WTC11 (cell line): ENCODE data around the gene HAPLN3. TPM values are rescaled to one million over a fixed set of nuclear protein-coding genes. Genes with fewer than 3 reads are reported as not detected.

Source experiments
- ATAC-seq: fragments of 200-7000 bp; cut with Tn5 transposase; 2 replicates; pipeline ENCODE4 v1.10.0; 2021; ENCODE audit warnings: mild to moderate bottlenecking, moderate library complexity
- CTCF ChIA-PET: fragments of 300-600 bp; sonication (Branson Sonifier 250); formaldehyde crosslinking; loops from one replicate; lab custom pipeline; 2021; ENCODE audit warnings: antibody characterized with exemption; lab: Charles Lee
- POLR2A ChIA-PET: fragments of 350-600 bp; sonication (Branson Sonifier 250); formaldehyde crosslinking; loops from one replicate; lab custom pipeline; 2021; ENCODE audit warnings: antibody characterized with exemption; lab: Charles Lee
- DNase-seq: peaks from one replicate; pipeline ENCODE4 v3.0.0; 2021; ENCODE audit warnings: low spot score
- H3K27ac Mint-ChIP-seq: 2 replicates; pipeline ENCODE4 v1.8.0; 2021; ENCODE audit warnings: mixed read lengths
- H3K27me3 Mint-ChIP-seq: 2 replicates; pipeline ENCODE4 v1.8.0; 2021; ENCODE audit warnings: low read depth, mild to moderate bottlenecking, moderate library complexity, mixed read lengths
- H3K36me3 Mint-ChIP-seq: 2 replicates; pipeline ENCODE4 v1.8.0; 2021; ENCODE audit warnings: mixed read lengths
- H3K4me1 Mint-ChIP-seq: 2 replicates; pipeline ENCODE4 v1.8.0; 2022; ENCODE audit warnings: mixed read lengths
- H3K4me3 Mint-ChIP-seq: 2 replicates; pipeline ENCODE4 v1.8.0; 2021; ENCODE audit warnings: mild to moderate bottlenecking, moderate library complexity, mixed read lengths
- H3K9me3 Mint-ChIP-seq: 2 replicates; pipeline ENCODE4 v1.8.0; 2021; ENCODE audit warnings: mixed read lengths
- HMGA2 ChIP-seq: fragments of 250-450 bp; sonication (Bioruptor Pico); IDR thresholded peaks from 2 replicates; pipeline ENCODE4 v1.4.0; 2021; ENCODE audit warnings: mild to moderate bottlenecking, moderate library complexity
- NFATC4 ChIP-seq: fragments of 250-450 bp; sonication (Bioruptor Pico); IDR thresholded peaks from 2 replicates; pipeline ENCODE4 v1.9.0; 2021; ENCODE audit warnings: mild to moderate bottlenecking
- NFE2L1 ChIP-seq: sonication (generic); formaldehyde crosslinking; IDR thresholded peaks from 2 replicates; pipeline ENCODE4 v1.8.1; 2023; ENCODE audit warnings: missing genetic modification reagents
- NFYB ChIP-seq: sonication (generic); formaldehyde crosslinking; conservative IDR thresholded peaks from 2 replicates; pipeline ENCODE4 v1.8.0; 2022; ENCODE audit warnings: low read depth, missing genetic modification reagents
- ZBTB21 ChIP-seq: sonication (generic); formaldehyde crosslinking; IDR thresholded peaks from 2 replicates; pipeline ENCODE4 v1.8.1; 2023; ENCODE audit warnings: mild to moderate bottlenecking, missing genetic modification reagents, borderline replicate concordance
- ZNF219 ChIP-seq: sonication (generic); formaldehyde crosslinking; IDR thresholded peaks from 2 replicates; pipeline ENCODE4 v1.8.0; 2023; ENCODE audit warnings: missing genetic modification reagents, mild to moderate bottlenecking, borderline replicate concordance
- total RNA-seq: library from RNA; stranded (reverse); gene quantifications from 3 replicates; pipeline ENCODE4 v1.2.3, GENCODE V29; 2021
- TF ChIP-seq, protein P1 (sequence below): fragments of 200-600 bp; IDR thresholded peaks from 2 replicates; pipeline ENCODE4 v1.8.0; 2022; ENCODE audit warnings: antibody characterized with exemption
- TF ChIP-seq, protein P2 (sequence below): sonication (generic); formaldehyde crosslinking; IDR thresholded peaks from 2 replicates; pipeline ENCODE4 v1.8.1; 2023; ENCODE audit warnings: mild to moderate bottlenecking, missing genetic modification reagents, moderate library complexity
- TF ChIP-seq, protein P3 (sequence below): sonication (generic); formaldehyde crosslinking; IDR thresholded peaks from 2 replicates; pipeline ENCODE4 v1.8.1; 2022; ENCODE audit warnings: mild to moderate bottlenecking, missing genetic modification reagents, moderate library complexity, borderline replicate concordance
- TF ChIP-seq, protein P4 (sequence below): sonication (generic); formaldehyde crosslinking; IDR thresholded peaks from 2 replicates; pipeline ENCODE4 v1.8.1; 2022; ENCODE audit warnings: missing genetic modification reagents, borderline replicate concordance
- TF ChIP-seq, protein P5 (sequence below): sonication (generic); formaldehyde crosslinking; IDR thresholded peaks from 2 replicates; pipeline ENCODE4 v1.8.1; 2022; ENCODE audit warnings: low read depth, missing genetic modification reagents, borderline replicate concordance

Gene HAPLN3
- total RNA-seq, 1 experiment from 2014 or later = 50.6 TPM

DNA sequence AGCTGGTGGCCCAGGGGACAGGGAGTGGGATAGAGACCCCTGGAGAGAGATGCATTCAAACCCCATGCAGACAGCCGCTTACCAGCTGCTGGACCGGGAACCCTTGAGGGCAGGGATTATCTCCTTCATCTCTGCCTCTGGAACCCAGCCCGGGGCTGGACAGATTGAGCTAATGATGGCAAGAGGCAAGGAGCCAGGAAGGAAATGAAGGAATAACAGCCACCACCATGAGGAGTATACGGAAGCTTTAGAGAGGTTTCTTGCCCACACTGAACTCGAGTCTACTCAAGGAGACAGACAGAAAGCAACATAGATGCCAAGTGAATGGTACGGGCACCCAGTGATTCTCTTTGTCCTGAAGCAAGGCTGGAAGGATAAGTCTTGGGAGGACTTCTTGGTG, 23.2 kb downstream of the HAPLN3 start:
- ChIA-PET CTCF (interaction anchor here (0.7 to 2.0 kb wide), 5 partner anchors 216 to 335 kb away, joined by 3 to 5 read pairs (median 4); partner anchors contain the start of gene ABHD2), POLR2A (no interaction called here)
- H3K4me3 Mint-ChIP-seq = no peak overlapping the region
- H3K9me3 Mint-ChIP-seq = peaks cover 19% of the 10 kb centered on the region
- TF ChIP-seq, protein P1, sequence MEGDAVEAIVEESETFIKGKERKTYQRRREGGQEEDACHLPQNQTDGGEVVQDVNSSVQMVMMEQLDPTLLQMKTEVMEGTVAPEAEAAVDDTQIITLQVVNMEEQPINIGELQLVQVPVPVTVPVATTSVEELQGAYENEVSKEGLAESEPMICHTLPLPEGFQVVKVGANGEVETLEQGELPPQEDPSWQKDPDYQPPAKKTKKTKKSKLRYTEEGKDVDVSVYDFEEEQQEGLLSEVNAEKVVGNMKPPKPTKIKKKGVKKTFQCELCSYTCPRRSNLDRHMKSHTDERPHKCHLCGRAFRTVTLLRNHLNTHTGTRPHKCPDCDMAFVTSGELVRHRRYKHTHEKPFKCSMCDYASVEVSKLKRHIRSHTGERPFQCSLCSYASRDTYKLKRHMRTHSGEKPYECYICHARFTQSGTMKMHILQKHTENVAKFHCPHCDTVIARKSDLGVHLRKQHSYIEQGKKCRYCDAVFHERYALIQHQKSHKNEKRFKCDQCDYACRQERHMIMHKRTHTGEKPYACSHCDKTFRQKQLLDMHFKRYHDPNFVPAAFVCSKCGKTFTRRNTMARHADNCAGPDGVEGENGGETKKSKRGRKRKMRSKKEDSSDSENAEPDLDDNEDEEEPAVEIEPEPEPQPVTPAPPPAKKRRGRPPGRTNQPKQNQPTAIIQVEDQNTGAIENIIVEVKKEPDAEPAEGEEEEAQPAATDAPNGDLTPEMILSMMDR = no peak
- TF ChIP-seq, protein P2, sequence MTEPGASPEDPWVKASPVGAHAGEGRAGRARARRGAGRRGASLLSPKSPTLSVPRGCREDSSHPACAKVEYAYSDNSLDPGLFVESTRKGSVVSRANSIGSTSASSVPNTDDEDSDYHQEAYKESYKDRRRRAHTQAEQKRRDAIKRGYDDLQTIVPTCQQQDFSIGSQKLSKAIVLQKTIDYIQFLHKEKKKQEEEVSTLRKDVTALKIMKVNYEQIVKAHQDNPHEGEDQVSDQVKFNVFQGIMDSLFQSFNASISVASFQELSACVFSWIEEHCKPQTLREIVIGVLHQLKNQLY (CRISPR knock-in tag) = no peak
- TF ChIP-seq, protein P3, sequence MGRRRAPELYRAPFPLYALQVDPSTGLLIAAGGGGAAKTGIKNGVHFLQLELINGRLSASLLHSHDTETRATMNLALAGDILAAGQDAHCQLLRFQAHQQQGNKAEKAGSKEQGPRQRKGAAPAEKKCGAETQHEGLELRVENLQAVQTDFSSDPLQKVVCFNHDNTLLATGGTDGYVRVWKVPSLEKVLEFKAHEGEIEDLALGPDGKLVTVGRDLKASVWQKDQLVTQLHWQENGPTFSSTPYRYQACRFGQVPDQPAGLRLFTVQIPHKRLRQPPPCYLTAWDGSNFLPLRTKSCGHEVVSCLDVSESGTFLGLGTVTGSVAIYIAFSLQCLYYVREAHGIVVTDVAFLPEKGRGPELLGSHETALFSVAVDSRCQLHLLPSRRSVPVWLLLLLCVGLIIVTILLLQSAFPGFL (CRISPR knock-in tag) = no peak
- TF ChIP-seq, protein P4, sequence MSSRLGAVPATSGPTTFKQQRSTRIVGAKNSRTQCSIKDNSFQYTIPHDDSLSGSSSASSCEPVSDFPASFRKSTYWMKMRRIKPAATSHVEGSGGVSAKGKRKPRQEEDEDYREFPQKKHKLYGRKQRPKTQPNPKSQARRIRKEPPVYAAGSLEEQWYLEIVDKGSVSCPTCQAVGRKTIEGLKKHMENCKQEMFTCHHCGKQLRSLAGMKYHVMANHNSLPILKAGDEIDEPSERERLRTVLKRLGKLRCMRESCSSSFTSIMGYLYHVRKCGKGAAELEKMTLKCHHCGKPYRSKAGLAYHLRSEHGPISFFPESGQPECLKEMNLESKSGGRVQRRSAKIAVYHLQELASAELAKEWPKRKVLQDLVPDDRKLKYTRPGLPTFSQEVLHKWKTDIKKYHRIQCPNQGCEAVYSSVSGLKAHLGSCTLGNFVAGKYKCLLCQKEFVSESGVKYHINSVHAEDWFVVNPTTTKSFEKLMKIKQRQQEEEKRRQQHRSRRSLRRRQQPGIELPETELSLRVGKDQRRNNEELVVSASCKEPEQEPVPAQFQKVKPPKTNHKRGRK = no peak
- TF ChIP-seq, protein P5, sequence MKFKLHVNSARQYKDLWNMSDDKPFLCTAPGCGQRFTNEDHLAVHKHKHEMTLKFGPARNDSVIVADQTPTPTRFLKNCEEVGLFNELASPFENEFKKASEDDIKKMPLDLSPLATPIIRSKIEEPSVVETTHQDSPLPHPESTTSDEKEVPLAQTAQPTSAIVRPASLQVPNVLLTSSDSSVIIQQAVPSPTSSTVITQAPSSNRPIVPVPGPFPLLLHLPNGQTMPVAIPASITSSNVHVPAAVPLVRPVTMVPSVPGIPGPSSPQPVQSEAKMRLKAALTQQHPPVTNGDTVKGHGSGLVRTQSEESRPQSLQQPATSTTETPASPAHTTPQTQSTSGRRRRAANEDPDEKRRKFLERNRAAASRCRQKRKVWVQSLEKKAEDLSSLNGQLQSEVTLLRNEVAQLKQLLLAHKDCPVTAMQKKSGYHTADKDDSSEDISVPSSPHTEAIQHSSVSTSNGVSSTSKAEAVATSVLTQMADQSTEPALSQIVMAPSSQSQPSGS (CRISPR knock-in tag) = no peak
- TF ChIP-seq NFE2L1 (CRISPR knock-in tag) (no peak), ZBTB21 (no peak), ZNF219 (CRISPR knock-in tag) (no peak), NFYB (CRISPR knock-in tag) (no peak)
- ATAC-seq = no peak
- H3K4me1 Mint-ChIP-seq = peaks cover 7% of the 10 kb centered on the region
- H3K27ac Mint-ChIP-seq = no peak overlapping the region
- DNase-seq = no peak
- H3K36me3 Mint-ChIP-seq = peaks cover 2% of the 10 kb centered on the region; the same call in 1 of the 2 replicates
- peaks cover 4% of the 10 kb centered on the region; the same call in 1 of the 2 replicates for H3K27me3 Mint-ChIP-seq

DNA sequence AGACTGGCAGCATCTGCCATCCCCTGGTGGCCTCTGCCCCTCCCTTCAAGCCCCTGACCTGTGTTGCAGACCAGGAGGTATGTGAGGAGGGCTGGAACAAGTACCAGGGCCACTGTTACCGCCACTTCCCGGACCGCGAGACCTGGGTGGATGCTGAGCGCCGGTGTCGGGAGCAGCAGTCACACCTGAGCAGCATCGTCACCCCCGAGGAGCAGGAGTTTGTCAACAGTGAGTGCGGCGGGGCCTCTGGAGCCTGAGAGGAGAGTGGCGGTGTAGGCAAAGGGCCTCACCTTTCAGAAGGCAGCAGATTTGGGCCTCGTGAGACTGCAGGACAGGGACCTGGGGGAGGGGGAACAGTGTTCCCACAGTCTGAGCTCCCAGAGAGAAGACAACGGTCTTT, 24.0 kb downstream of the HAPLN3 start:
- DNase-seq (no peak), ATAC-seq (no peak)
- ChIA-PET POLR2A (no interaction called here), CTCF (interaction anchor here (0.5 to 2.5 kb wide), 10 partner anchors 7 to 334 kb away, joined by 3 to 22 read pairs (median 4); partner anchors contain the start of gene ABHD2)
- peaks cover 9% of the 10 kb centered on the region for H3K27me3 Mint-ChIP-seq
- H3K4me1 Mint-ChIP-seq = peaks cover 7% of the 10 kb centered on the region
- peaks cover 2% of the 10 kb centered on the region; the same call in 1 of the 2 replicates for H3K36me3 Mint-ChIP-seq
- TF ChIP-seq, protein P1 = 0 out of 2 replicates have a peak, but pooled peaks have one; percentile 1
- no peak for TF ChIP-seq HMGA2 (CRISPR knock-in tag)
- no peak overlapping the region for H3K27ac Mint-ChIP-seq
- H3K9me3 Mint-ChIP-seq = peaks cover 24% of the 10 kb centered on the region
- H3K4me3 Mint-ChIP-seq = no peak overlapping the region

DNA sequence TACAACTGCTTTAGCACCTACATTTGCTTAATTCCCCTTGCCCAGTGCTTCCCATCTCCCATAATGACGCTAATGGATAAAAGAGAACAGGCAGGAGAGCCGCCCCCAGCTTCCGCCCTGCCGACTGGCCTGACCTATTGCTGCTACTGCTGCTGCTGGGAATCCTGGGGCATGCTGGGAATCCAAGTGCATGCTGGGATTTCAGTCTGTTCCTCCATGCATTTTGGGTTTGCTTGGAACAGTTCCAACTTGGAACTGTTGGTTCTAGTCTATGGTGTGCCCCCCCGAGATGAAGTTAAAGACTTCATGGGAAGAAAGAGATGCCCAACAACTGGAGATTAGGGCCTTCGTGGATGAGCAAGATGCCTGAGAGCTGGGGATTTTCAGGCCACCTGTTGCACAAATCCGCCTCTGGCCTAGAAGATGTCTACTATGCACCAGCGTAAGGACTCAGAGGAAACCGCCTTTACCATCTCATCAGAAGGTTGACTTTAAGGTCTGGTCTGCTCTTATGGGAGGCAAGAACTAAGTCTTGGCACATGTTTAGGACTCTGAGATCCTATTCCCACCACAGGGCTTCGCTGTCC, 29.0 kb downstream of the HAPLN3 start:
- DNase-seq (no peak), ATAC-seq (no peak)
- Mint-ChIP-seq H3K27me3 (peaks cover 9% of the 10 kb centered on the region), H3K36me3 (no peaks in the 10 kb centered on the region), H3K4me3 (no peak overlapping the region), H3K27ac (no peak overlapping the region), H3K4me1 (no peaks in the 10 kb centered on the region; the same call in 1 of the 2 replicates), H3K9me3 (peaks cover 24% of the 10 kb centered on the region)
- ChIA-PET CTCF (no interaction called here), POLR2A (no interaction called here)
- no peak for TF ChIP-seq NFATC4 (CRISPR knock-in tag)
